Common myeloid progenitor, CD34-positive (primary cell): ENCODE results near the gene BCAR1.

ENCODE experiments used
- CTCF ChIA-PET: fragments of 350-600 bp; sonication (Branson Sonifier 250); formaldehyde crosslinking; loops from one replicate; lab custom pipeline; 2021; ENCODE audit warnings: antibody characterized with exemption; lab: Charles Lee
- POLR2A ChIA-PET: fragments of 350-600 bp; sonication (Branson Sonifier 250); formaldehyde crosslinking; loops from one replicate; lab custom pipeline; 2021; ENCODE audit warnings: antibody characterized with exemption; lab: Charles Lee
- DNase-seq, 3 donors: peaks; one replicate each; pipeline versions ENCODE4 v3.0.0 to v3.0.0-alpha.2; 2013
- H3K27ac ChIP-seq, 2 experiments: 1 replicate in 1 of 2; 2 replicates in 1 of 2; pipeline ENCODE4 v1.7.0; 2013; ENCODE audit warnings: inconsistent platforms in 2 of 2, low read length in 2 of 2, mild to moderate bottlenecking in 2 of 2, low read depth in 1 of 2, moderate library complexity in 1 of 2; ENCODE audit not compliant: severe bottlenecking in 2 of 2, insufficient read depth in 1 of 2, poor library complexity in 1 of 2
- H3K27me3 ChIP-seq, 5 experiments: replicated peaks in 2 of 5; 1 replicate in 3 of 5; 2 replicates in 2 of 5; pipeline versions ENCODE4 v1.6.1 to v1.7.0; 2013; ENCODE audit warnings: low read length in 4 of 5, mild to moderate bottlenecking in 2 of 5, moderate library complexity in 2 of 5, inconsistent platforms in 1 of 5; ENCODE audit not compliant: insufficient read depth in 5 of 5, control insufficient read depth in 4 of 5
- H3K36me3 ChIP-seq, 4 experiments: 1 replicate in 2 of 4; 2 replicates in 2 of 4; pipeline versions ENCODE4 v1.6.1 to v1.7.0; 2013; ENCODE audit warnings: low read length in 3 of 4, control low read depth in 1 of 4, mild to moderate bottlenecking in 1 of 4; ENCODE audit not compliant: control insufficient read depth in 4 of 4, insufficient read depth in 4 of 4
- H3K4me1 ChIP-seq, 4 experiments: 1 replicate in 3 of 4; 2 replicates in 1 of 4; pipeline versions ENCODE4 v1.6.1 to v1.7.1; 2013; ENCODE audit warnings: low read length in 3 of 4, mild to moderate bottlenecking in 3 of 4, control low read depth in 1 of 4, inconsistent platforms in 1 of 4, moderate library complexity in 1 of 4; ENCODE audit not compliant: control insufficient read depth in 4 of 4, insufficient read depth in 4 of 4; ENCODE audit errors: control extremely low read depth in 1 of 4
- H3K4me3 ChIP-seq, 7 experiments: 1 replicate in 4 of 7; 2 replicates in 3 of 7; pipeline versions ENCODE4 v1.5.1 to v1.7.0; 2013; ENCODE audit warnings: mild to moderate bottlenecking in 7 of 7, low read length in 6 of 7, moderate library complexity in 6 of 7, inconsistent platforms in 2 of 7, low read depth in 2 of 7, control low read depth in 1 of 7; ENCODE audit not compliant: insufficient read depth in 4 of 7, control insufficient read depth in 1 of 7; ENCODE audit errors: extremely low read depth in 1 of 7
- H3K9me3 ChIP-seq, 5 experiments: 1 replicate in 4 of 5; 2 replicates in 1 of 5; pipeline versions ENCODE4 v1.6.1 to v1.7.1; 2013; ENCODE audit warnings: low read length in 4 of 5, mild to moderate bottlenecking in 2 of 5, inconsistent platforms in 1 of 5, low read depth in 1 of 5, moderate library complexity in 1 of 5; ENCODE audit not compliant: control insufficient read depth in 4 of 5, insufficient read depth in 2 of 5; ENCODE audit errors: control extremely low read depth in 1 of 5
- WGBS: methylation state at CpG from one replicate; pipeline ENCODE4 v1.1.5; 2013; ENCODE audit not compliant: insufficient coverage; 5-methylcytosine and 5-hydroxymethylcytosine counted together

Gene BCAR1

DNA sequence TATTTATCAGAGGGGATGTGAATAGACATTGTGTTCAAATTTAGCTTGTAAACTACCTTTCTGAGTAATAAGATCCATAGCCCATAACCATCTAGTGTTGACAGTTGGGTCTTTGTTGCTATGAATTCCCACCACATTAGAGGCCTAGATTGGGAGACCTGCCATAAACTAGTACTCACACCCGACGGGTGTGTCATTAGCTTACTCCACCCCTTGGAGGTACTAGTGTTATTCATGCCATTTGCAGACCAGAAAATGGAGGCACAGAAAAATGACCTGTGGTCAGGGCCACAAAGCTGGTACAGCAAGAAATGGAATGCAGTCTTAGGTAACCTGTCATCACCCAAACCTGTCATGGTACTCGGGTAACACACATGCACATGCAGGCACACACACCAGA is 41.3 kb upstream of the BCAR1 start:
- Histone ChIP-seq H3K27me3 (peaks cover 0 to 10% (median 8%) of the 10 kb centered on the region in 5 experiments), H3K9me3 (no peaks in the 10 kb centered on the region), H3K4me1 (no peaks in the 10 kb centered on the region), H3K36me3 (peaks cover 9 to 64% (median 31%) of the 10 kb centered on the region in 4 experiments), H3K27ac (no peak overlapping the region), H3K4me3 (no peak overlapping the region)
- POLR2A ChIA-PET: no interaction called here
- WGBS: 100% methylated on average over 3 of the region's 3 CpGs
- CTCF ChIA-PET: no interaction called here
- no peak for DNase-seq

DNA sequence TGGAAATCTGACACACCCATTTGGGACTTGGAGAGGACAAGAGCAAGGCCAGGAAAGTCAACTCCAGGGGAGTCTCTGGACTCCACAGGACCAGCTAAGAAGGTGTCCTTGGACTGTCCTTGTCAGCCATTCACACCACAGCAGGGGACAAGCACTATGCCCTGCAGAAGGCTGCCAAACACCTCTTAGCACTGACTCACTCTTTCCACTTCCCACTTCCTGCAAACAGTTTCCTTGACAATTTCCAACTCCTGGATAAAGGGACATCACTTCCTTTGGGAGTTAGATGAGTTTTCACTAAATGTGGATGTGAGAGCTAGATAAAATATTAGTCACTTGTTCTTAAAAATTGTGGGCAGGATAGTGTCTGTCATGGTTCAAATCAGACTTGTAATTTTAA is 37.8 kb upstream of the BCAR1 start:
- Histone ChIP-seq H3K9me3 (peaks cover 0 to 6% (median 4%) of the 10 kb centered on the region in 5 experiments), H3K27ac (no peak overlapping the region), H3K27me3 (peaks cover 0 to 7% (median 0%) of the 10 kb centered on the region in 5 experiments), H3K4me3 (no peak overlapping the region), H3K4me1 (no peaks in the 10 kb centered on the region), H3K36me3 (peaks cover 5 to 53% (median 21%) of the 10 kb centered on the region in 4 experiments)
- no peak for DNase-seq
- POLR2A ChIA-PET: no interaction called here
- CTCF ChIA-PET: no interaction called here

DNA sequence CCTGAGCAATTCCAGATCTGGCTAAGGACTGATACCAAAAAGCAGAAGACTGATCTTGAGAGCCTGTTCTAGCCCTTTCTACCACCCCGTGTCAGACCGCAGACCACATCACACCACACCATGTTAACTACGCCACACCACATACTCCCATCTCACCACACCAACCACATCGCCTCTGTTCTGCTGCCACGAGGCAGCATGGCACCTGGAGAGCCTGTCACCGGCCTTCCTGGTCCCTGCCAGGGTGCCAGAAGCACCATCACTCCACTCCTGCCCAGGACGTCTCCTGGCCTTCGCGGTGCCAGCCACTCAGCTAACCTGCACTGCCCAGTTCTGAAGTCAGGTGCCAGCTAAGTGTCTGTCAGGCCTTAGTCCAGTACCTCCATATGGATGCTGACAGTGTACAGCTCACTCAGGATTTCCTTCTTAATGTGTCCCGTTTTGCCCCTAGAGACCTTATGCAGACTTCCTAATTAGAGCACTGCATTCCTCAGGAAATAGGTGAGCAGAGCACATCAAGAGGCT is 37.2 kb upstream of the BCAR1 start:
- Histone ChIP-seq H3K4me3 (no peak overlapping the region), H3K27ac (no peak overlapping the region), H3K27me3 (peaks cover 0 to 7% (median 0%) of the 10 kb centered on the region in 5 experiments), H3K9me3 (peaks cover 0 to 6% (median 4%) of the 10 kb centered on the region in 5 experiments), H3K36me3 (peaks cover 5 to 47% (median 19%) of the 10 kb centered on the region in 4 experiments), H3K4me1 (no peaks in the 10 kb centered on the region)
- 89% methylated on average over 10 of the region's 10 CpGs for WGBS
- ChIA-PET CTCF (interaction anchor here (0.9 kb wide), 1 partner anchor 55 kb away, joined by 3 read pairs; no protein-coding TSS in a partner anchor), POLR2A (no interaction called here)
- DNase-seq: peak; percentile 14 to 40 (median 35)

DNA sequence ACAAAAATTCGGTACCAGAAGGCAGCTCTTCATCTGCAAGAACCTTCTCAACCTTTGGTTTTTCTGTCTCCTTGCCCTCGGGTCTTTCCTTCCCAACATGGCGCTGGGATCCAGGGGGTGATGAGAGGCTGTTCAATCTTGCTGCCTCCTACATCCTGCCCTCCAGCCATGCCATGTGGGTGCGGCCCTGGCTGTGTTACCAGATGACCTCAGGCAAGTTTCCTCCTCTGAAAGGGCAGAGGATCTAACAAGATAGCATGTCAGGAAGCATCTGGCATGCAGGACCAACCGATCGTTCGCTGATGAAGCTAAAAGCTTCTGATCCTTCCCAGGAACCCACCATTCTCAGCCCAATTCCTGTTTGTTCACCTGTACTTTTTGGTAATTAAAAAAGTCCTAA is 36.8 kb upstream of the BCAR1 start:
- no peak overlapping the region for H3K27ac ChIP-seq
- H3K4me3 ChIP-seq: no peak overlapping the region
- WGBS: 90% methylated on average over 4 of the region's 7 CpGs
- H3K4me1 ChIP-seq: no peaks in the 10 kb centered on the region
- H3K27me3 ChIP-seq: peaks cover 0 to 7% (median 0%) of the 10 kb centered on the region in 5 experiments
- peaks cover 5 to 43% (median 15%) of the 10 kb centered on the region in 4 experiments for H3K36me3 ChIP-seq
- ChIA-PET POLR2A (no interaction called here), CTCF (interaction anchor here (0.9 kb wide), 1 partner anchor 55 kb away, joined by 3 read pairs; no protein-coding TSS in a partner anchor)
- no peak for DNase-seq
- peaks cover 0 to 6% (median 4%) of the 10 kb centered on the region in 5 experiments for H3K9me3 ChIP-seq

DNA sequence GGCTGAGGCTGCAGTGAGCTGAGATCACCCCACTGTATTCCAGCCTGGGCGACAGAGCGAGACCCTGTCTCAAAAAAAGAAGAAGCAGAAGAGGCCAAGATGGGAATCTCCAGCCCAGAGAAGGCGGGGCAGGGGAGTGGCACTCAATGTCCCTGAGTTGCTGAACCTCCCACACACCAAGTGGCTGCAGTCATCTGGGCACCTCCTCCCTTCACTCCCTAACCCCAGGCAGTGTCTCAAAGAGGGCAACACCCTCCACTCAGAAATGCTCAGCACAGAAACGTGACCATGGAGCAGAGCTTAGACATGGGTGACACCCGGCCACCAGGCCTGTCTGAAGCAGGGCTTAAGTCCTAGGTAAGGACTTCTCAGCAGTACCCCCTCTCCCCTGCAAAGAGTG is 36.3 kb upstream of the BCAR1 start:
- H3K27ac ChIP-seq: no peak overlapping the region
- peaks cover 0 to 6% (median 4%) of the 10 kb centered on the region in 5 experiments for H3K9me3 ChIP-seq
- H3K36me3 ChIP-seq: peaks cover 2 to 38% (median 11%) of the 10 kb centered on the region in 4 experiments
- H3K4me3 ChIP-seq: no peak overlapping the region
- no peak for DNase-seq
- H3K4me1 ChIP-seq: no peaks in the 10 kb centered on the region
- ChIA-PET CTCF (interaction anchor here (0.9 kb wide), 1 partner anchor 54 kb away, joined by 3 read pairs; no protein-coding TSS in a partner anchor), POLR2A (no interaction called here)
- H3K27me3 ChIP-seq: peaks cover 0 to 7% (median 0%) of the 10 kb centered on the region in 5 experiments
- 93% methylated on average over 3 of the region's 5 CpGs for WGBS

DNA sequence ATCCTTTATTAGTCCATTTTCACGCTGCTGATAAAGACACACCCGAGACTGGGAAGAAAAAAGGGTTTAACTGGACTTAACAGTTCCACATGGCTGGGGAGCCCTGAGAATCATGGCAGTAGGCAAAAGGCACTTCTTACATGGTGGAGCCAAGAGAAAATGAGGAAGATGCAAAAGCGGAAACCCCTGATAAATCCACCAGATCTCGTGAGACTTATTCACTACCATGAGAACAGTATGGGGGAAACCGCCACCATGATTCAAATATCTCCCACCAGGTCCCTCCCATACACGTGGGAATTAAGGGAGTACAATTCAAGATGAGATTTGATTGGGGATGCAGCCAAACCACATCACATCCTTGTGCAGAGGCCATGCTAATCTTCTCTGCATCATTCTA is 35.0 kb upstream of the BCAR1 start:
- no peak overlapping the region for H3K4me3 ChIP-seq
- DNase-seq: no peak
- H3K27me3 ChIP-seq: peaks cover 0 to 13% (median 3%) of the 10 kb centered on the region in 5 experiments
- H3K27ac ChIP-seq: no peak overlapping the region
- WGBS: 100% methylated on average over 3 of the region's 6 CpGs
- H3K36me3 ChIP-seq: peaks cover 0 to 25% (median 2%) of the 10 kb centered on the region in 4 experiments
- ChIA-PET CTCF (no interaction called here), POLR2A (no interaction called here)
- peaks cover 0 to 6% (median 4%) of the 10 kb centered on the region in 5 experiments for H3K9me3 ChIP-seq
- H3K4me1 ChIP-seq: no peaks in the 10 kb centered on the region

DNA sequence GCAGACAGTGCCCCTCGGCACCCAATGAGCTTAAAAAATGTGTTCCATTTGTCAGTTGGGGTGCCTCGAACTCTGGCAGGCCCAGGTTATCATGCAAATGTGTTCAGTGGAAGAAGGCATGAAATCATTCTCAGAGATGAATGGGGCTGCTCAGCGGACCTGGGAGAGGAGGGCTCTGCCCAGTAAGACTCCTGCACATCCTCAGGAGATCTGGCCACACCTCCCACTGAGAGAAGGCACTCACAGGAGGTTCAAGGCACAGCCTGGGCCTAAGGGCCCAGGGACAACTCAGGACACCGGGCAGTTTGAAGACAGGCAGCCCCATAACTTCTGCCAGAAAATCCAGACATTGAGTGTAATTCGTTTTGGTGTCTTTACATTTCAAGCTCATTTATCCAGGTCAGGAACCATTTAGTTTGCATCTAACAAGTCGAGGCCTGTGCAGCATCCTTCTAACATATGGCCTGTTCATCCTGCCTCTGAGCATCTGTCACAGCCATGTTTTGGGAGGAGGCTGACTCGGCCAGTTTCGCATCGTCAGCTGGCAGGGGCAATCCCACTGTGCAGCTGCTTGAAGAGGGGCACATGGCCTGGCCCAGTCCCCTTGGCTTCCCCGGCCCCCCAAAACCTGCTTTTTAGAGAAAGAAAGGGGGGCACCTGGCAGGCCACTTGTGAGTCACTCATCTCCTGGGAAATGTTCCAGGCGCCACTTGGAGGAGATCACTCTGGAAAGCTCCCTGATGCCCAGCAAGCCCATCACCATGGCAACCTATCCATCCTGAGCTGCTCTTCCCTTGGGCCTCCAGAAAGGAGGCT is 31.2 kb upstream of the BCAR1 start:
- ChIA-PET CTCF (interaction anchor here (1.2 to 2.5 kb wide), 3 partner anchors 12 to 49 kb away, joined by 4 to 6 read pairs (median 5); no protein-coding TSS in a partner anchor), POLR2A (no interaction called here)
- Histone ChIP-seq H3K27me3 (peaks cover 0 to 43% (median 15%) of the 10 kb centered on the region in 5 experiments), H3K4me3 (no peak overlapping the region), H3K27ac (no peak overlapping the region), H3K36me3 (peaks cover 0 to 3% (median 0%) of the 10 kb centered on the region in 4 experiments), H3K9me3 (peaks cover 0 to 6% (median 4%) of the 10 kb centered on the region in 5 experiments), H3K4me1 (no peaks in the 10 kb centered on the region)
- no peak for DNase-seq
- WGBS: 98% methylated on average over 10 of the region's 11 CpGs
